ENCODE results near the gene CWH43.

Gene CWH43

DNA sequence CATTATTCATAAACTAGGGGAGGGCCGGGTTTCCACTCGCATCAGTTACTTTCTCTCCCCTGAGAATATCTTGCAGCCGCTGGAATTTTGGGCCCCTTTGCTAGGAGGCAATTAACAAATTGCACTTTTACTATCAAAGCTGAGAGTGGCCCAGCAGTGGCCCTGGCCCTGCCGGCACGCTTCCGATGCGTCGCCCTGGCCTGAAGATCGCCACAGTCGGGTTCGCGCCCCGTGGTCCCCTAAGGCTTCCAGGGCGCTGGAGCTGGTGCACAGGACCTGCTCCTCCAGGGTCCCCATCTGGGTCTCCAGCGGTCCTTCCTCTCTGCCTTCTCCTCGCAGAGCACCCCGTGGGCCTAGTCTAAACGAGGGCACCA lies 486 bp upstream of the CWH43 start:
- Mint-ChIP-seq H3K27ac (ENCODE audit: low read depth) (no peak overlapping the region), H3K27me3 (peaks cover 66% of the 10 kb centered on the region), H3K4me1 (no peaks in the 10 kb centered on the region), H3K36me3 (ENCODE audit: insufficient read depth) (no peaks in the 10 kb centered on the region), H3K9me3 (peaks cover 4% of the 10 kb centered on the region), H3K4me3 (no peak overlapping the region)
- DNase-seq (ENCODE audit: low spot score in 2 of 2), result no peak
- ATAC-seq (replicated peaks; ENCODE audit: extremely low read depth, poor library complexity, severe bottlenecking), result no peak

- Mint-ChIP-seq H3K4me3 (no peak overlapping the region), H3K27ac (ENCODE audit: low read depth) (no peak overlapping the region), H3K4me1 (no peaks in the 10 kb centered on the region), H3K27me3 (peaks cover 55% of the 10 kb centered on the region), H3K36me3 (ENCODE audit: insufficient read depth) (no peaks in the 10 kb centered on the region), H3K9me3 (peaks cover 4% of the 10 kb centered on the region)
- ATAC-seq (replicated peaks; ENCODE audit: extremely low read depth, poor library complexity, severe bottlenecking), result no peak
- no peak for DNase-seq (ENCODE audit: low spot score in 2 of 2)
Measured at GRCh38 chr4:48986654-48987164, 634 bp downstream of the CWH43 start.

DNA sequence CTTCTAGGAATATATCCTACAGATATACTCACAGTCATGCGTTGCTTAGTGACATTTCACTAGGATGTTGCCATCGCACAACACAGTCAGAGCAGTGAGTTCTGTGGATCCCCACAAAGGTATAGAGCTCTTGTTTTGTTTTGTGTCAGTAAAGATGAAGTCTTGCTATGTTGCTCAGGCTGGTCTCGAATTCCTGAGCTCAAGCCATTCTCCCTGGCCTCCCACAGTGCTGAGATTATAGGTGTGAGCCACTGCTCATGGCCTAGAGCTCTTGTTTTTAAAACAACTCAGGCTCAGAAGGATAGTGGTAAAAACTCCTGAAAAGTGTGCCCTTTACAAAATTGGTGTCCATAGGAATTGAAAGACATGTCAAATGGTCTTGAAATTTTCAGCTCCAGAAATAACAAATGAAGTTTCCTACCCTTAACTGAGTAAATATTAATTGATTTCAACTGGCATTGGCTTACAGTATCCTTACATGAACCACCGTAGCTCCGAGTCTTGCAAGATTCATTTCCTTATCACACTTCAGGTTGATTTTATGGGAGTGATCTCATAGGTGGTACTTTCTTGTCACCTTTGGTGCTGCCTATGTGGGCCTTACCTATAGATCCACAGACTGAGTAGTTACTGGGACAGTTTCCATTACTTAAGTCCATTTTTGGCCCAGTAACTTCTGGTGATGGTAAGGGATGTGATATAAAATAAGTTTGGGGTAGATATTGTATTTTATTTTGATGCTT lies 3.6 kb downstream of the CWH43 start:
- no peaks in the 10 kb centered on the region for H3K36me3 Mint-ChIP-seq (ENCODE audit: insufficient read depth)
- H3K9me3 Mint-ChIP-seq, result no peaks in the 10 kb centered on the region
- no peaks in the 10 kb centered on the region for H3K4me1 Mint-ChIP-seq

DNA sequence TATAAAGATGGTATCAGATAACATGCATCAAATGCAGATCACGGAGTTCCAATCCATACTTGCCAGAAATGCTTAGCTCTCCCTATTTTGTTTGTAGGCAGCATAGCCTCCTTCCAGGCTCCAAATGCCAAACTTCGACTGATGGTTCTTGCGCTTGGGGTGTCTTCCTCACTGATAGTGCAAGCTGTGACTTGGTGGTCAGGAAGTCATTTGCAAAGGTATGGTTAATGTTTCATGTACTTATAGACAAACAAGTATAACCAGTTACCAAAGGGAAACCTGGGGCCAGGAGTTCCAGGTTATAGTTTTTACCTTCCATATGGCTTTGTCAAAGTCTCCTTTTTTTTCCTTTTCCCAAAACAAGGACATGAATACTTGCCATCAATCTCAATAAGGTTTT lies 5.3 kb downstream of the CWH43 start:
- DNase-seq (ENCODE audit: low spot score in 2 of 2) (no peak), ATAC-seq (replicated peaks; ENCODE audit: extremely low read depth, poor library complexity, severe bottlenecking) (no peak)
- H3K27me3 Mint-ChIP-seq, result peaks cover 51% of the 10 kb centered on the region
- H3K4me3 Mint-ChIP-seq, result no peak overlapping the region
- H3K4me1 Mint-ChIP-seq, result no peaks in the 10 kb centered on the region
- H3K36me3 Mint-ChIP-seq (ENCODE audit: insufficient read depth), result no peaks in the 10 kb centered on the region
- no peaks in the 10 kb centered on the region for H3K9me3 Mint-ChIP-seq
- H3K27ac Mint-ChIP-seq (ENCODE audit: low read depth), result no peak overlapping the region

More for the DNA sequence above, 3.6 kb downstream of the CWH43 start:
- Mint-ChIP-seq H3K27ac (ENCODE audit: low read depth) (no peak overlapping the region), H3K4me3 (no peak overlapping the region), H3K27me3 (peaks cover 45% of the 10 kb centered on the region)
- no peak for DNase-seq (ENCODE audit: low spot score in 2 of 2)
- ATAC-seq (replicated peaks; ENCODE audit: extremely low read depth, poor library complexity, severe bottlenecking), result no peak

DNA sequence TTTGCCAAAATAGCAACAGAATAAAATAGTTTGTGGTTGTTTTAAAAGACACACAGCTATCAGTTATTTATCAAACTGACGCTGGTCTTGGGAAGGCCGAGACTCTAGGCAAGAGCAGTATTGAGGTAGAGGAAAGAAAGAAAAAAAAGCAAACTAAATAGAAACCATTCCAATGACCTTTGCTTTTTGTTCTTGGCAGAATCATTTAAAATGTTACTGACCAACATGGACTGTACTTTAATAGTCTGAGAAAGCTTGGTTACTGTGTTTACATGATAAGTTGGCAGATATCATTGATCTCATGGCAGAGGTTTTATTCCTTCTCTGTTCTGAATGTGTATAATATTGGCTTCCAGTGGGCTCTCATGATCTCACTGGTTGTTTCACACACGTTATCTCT lies 11.9 kb downstream of the CWH43 start:
- Mint-ChIP-seq H3K27me3 (peaks cover 66% of the 10 kb centered on the region), H3K9me3 (no peaks in the 10 kb centered on the region), H3K4me1 (no peaks in the 10 kb centered on the region), H3K4me3 (no peak overlapping the region), H3K27ac (ENCODE audit: low read depth) (no peak overlapping the region), H3K36me3 (ENCODE audit: insufficient read depth) (no peaks in the 10 kb centered on the region)
- no peak for ATAC-seq (replicated peaks; ENCODE audit: extremely low read depth, poor library complexity, severe bottlenecking)
- no peak for DNase-seq (ENCODE audit: low spot score in 2 of 2)

DNA sequence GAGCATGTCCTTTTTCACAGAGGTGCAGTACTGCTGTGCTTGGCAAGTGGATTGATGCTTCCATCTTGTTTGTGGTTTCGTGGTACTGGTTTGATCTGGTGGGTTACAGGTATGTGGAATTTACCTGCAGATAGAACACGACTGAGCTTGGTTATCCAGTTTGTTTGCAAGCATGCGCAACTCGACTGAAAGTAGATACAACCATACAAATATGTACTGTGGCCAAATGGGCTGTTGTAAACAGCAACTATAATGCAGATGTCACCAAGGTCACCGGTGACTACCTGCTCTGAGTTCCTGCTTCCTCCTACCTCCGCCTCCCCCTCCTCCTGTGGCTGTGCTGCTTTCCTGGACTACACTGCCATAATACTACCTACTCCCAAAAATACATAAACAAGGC lies 12.4 kb downstream of the CWH43 start:
- H3K27ac Mint-ChIP-seq (ENCODE audit: low read depth), result no peak overlapping the region
- peaks cover 65% of the 10 kb centered on the region for H3K27me3 Mint-ChIP-seq

GRCh38 chr4:49000806-49001205 lies 14.7 kb downstream of the CWH43 start:
- no peaks in the 10 kb centered on the region for H3K4me1 Mint-ChIP-seq
- DNase-seq (ENCODE audit: low spot score in 2 of 2), result no peak
- no peaks in the 10 kb centered on the region for H3K36me3 Mint-ChIP-seq (ENCODE audit: insufficient read depth)
- no peaks in the 10 kb centered on the region for H3K9me3 Mint-ChIP-seq
- peaks cover 57% of the 10 kb centered on the region for H3K27me3 Mint-ChIP-seq
- no peak overlapping the region for H3K4me3 Mint-ChIP-seq
- no peak for ATAC-seq (replicated peaks; ENCODE audit: extremely low read depth, poor library complexity, severe bottlenecking)
- no peak overlapping the region for H3K27ac Mint-ChIP-seq (ENCODE audit: low read depth)

More for the DNA sequence above, 12.4 kb downstream of the CWH43 start:
- no peak overlapping the region for H3K4me3 Mint-ChIP-seq
- H3K4me1 Mint-ChIP-seq, result no peaks in the 10 kb centered on the region
- no peak for ATAC-seq (replicated peaks; ENCODE audit: extremely low read depth, poor library complexity, severe bottlenecking)
- H3K36me3 Mint-ChIP-seq (ENCODE audit: insufficient read depth), result no peaks in the 10 kb centered on the region
- no peak for DNase-seq (ENCODE audit: low spot score in 2 of 2)
- no peaks in the 10 kb centered on the region for H3K9me3 Mint-ChIP-seq

DNA sequence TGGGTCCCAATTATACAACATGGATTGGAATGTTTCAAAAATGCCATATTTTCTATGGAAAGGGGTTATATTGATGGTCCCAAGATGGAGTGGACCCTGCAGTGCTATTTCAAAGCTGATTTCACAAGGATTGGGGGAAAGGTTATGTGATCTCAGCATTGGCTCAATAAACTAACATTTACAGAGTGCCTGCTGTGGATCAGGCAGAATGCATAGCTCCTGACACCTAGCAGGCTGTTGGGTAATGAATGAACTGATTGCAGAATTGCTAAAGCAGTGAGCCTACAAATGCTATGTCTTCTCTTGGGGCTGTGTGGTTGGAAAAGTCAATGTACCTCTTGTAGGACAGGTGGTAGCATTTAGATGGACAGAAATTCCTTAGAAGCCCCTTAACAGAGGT lies 16.9 kb downstream of the CWH43 start:
- Mint-ChIP-seq H3K4me3 (no peak overlapping the region), H3K36me3 (ENCODE audit: insufficient read depth) (peaks cover 1% of the 10 kb centered on the region), H3K27me3 (peaks cover 55% of the 10 kb centered on the region), H3K27ac (ENCODE audit: low read depth) (no peak overlapping the region), H3K4me1 (no peaks in the 10 kb centered on the region), H3K9me3 (no peaks in the 10 kb centered on the region)
- DNase-seq (ENCODE audit: low spot score in 2 of 2), result no peak
- ATAC-seq (replicated peaks; ENCODE audit: extremely low read depth, poor library complexity, severe bottlenecking), result no peak

GRCh38 chr4:49018718-49019295 lies 32.7 kb downstream of the CWH43 start:
- DNase-seq (ENCODE audit: low spot score in 2 of 2) (no peak), ATAC-seq (replicated peaks; ENCODE audit: extremely low read depth, poor library complexity, severe bottlenecking) (no peak)
- no peak overlapping the region for H3K4me3 Mint-ChIP-seq
- no peaks in the 10 kb centered on the region for H3K9me3 Mint-ChIP-seq
- peaks cover 2% of the 10 kb centered on the region for H3K36me3 Mint-ChIP-seq (ENCODE audit: insufficient read depth)
- peaks cover 18% of the 10 kb centered on the region for H3K27me3 Mint-ChIP-seq
- H3K4me1 Mint-ChIP-seq, result no peaks in the 10 kb centered on the region
- H3K27ac Mint-ChIP-seq (ENCODE audit: low read depth), result no peak overlapping the region

GRCh38 chr4:49032440-49033161 lies 46.5 kb downstream of the CWH43 start:
- H3K27ac Mint-ChIP-seq (ENCODE audit: low read depth), result no peak overlapping the region
- DNase-seq (ENCODE audit: low spot score in 2 of 2), result no peak

DNA sequence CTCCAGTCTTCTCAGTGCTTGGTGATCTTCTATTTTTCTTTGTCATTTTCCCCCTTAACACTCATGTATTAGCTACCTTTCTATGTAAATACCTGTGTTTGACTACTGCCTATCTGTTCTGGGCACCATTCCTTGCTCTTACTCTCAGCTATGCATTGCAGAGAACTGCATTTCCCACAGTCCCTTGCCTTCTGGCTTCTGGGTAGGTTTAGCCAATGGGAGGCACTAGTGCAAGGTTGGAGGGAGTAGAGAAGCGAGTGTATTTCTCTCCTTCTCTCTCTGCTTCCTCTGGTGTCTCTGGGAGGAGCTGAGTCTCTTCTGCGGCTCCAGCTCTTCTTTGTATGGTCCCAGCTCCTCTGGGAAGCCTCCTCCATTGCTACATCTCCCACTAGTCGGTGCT lies 50.5 kb downstream of the CWH43 start:
- no peak for ATAC-seq (replicated peaks; ENCODE audit: extremely low read depth, poor library complexity, severe bottlenecking)

More at GRCh38 chr4:49032440-49033161, 46.5 kb downstream of the CWH43 start:
- no peak overlapping the region for H3K4me3 Mint-ChIP-seq
- ATAC-seq (replicated peaks; ENCODE audit: extremely low read depth, poor library complexity, severe bottlenecking), result no peak
- H3K9me3 Mint-ChIP-seq, result no peaks in the 10 kb centered on the region
- H3K36me3 Mint-ChIP-seq (ENCODE audit: insufficient read depth), result peaks cover 1% of the 10 kb centered on the region
- H3K27me3 Mint-ChIP-seq, result peaks cover 61% of the 10 kb centered on the region
- no peaks in the 10 kb centered on the region for H3K4me1 Mint-ChIP-seq

GRCh38 chr4:49044270-49044669 lies 58.2 kb downstream of the CWH43 start:
- no peaks in the 10 kb centered on the region for H3K4me1 Mint-ChIP-seq
- H3K4me3 Mint-ChIP-seq, result no peak overlapping the region
- peaks cover 5% of the 10 kb centered on the region for H3K9me3 Mint-ChIP-seq
- no peaks in the 10 kb centered on the region for H3K36me3 Mint-ChIP-seq (ENCODE audit: insufficient read depth)
- DNase-seq (ENCODE audit: low spot score in 2 of 2) (no peak), ATAC-seq (replicated peaks; ENCODE audit: extremely low read depth, poor library complexity, severe bottlenecking) (no peak)
- no peak overlapping the region for H3K27ac Mint-ChIP-seq (ENCODE audit: low read depth)
- no peaks in the 10 kb centered on the region for H3K27me3 Mint-ChIP-seq

More for the DNA sequence above, 50.5 kb downstream of the CWH43 start:
- no peaks in the 10 kb centered on the region for H3K4me1 Mint-ChIP-seq
- no peak for DNase-seq (ENCODE audit: low spot score in 2 of 2)
- no peak overlapping the region for H3K4me3 Mint-ChIP-seq
- H3K9me3 Mint-ChIP-seq, result no peaks in the 10 kb centered on the region
- no peak overlapping the region for H3K27ac Mint-ChIP-seq (ENCODE audit: low read depth)
- peaks cover 1% of the 10 kb centered on the region for H3K36me3 Mint-ChIP-seq (ENCODE audit: insufficient read depth)
- H3K27me3 Mint-ChIP-seq, result peaks cover 33% of the 10 kb centered on the region

DNA sequence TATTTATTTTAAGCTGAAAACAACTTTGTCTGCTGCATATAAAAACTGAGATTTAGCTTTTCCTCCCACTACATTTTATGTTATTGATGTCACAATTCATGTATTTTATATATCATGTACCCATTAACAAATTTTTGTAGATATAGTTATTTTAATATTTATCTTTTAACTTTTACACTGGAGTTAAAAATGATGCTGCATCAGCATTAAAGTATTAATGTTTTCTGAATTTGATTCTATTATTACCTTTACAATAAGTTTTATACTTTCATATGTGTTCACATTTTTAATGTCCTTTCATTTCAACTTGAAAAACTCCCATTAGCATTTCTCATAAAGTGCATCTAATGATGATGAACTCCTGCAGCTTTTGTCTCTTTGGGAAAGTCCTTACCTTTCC lies 72.2 kb downstream of the CWH43 start:
- no peak overlapping the region for H3K4me3 Mint-ChIP-seq
- no peaks in the 10 kb centered on the region for H3K4me1 Mint-ChIP-seq
- ATAC-seq (replicated peaks; ENCODE audit: extremely low read depth, poor library complexity, severe bottlenecking), result no peak
- DNase-seq (ENCODE audit: low spot score in 2 of 2), result no peak
- H3K27me3 Mint-ChIP-seq, result no peaks in the 10 kb centered on the region
- peaks cover 11% of the 10 kb centered on the region for H3K9me3 Mint-ChIP-seq
- no peak overlapping the region for H3K27ac Mint-ChIP-seq (ENCODE audit: low read depth)
- no peaks in the 10 kb centered on the region for H3K36me3 Mint-ChIP-seq (ENCODE audit: insufficient read depth)
